Left renal pelvis (tissue), 4 donors: ENCODE measurements around the gene NEDD4L. TPM values are rescaled to one million over a fixed set of nuclear protein-coding genes. Genes with fewer than 3 reads are reported as not detected.

Experiments used
- DNase-seq, 4 donors: peaks; one replicate each; pipeline ENCODE4 v3.0.0-alpha.2; 2013; ENCODE audit warnings: low read depth in 4 of 4, low spot score in 3 of 4
- polyA plus RNA-seq, 4 donors: library from polyadenylated mRNA; unstranded; fragments of 120-200 nt; gene quantifications; one replicate each; pipeline ENCODE4 v1.2.1, GENCODE V29; 2013; ENCODE audit not compliant: insufficient read length in 4 of 4

The NEDD4L gene
- polyA plus RNA-seq, 4 donors, result 30.8 to 151 (median 130) TPM

DNA sequence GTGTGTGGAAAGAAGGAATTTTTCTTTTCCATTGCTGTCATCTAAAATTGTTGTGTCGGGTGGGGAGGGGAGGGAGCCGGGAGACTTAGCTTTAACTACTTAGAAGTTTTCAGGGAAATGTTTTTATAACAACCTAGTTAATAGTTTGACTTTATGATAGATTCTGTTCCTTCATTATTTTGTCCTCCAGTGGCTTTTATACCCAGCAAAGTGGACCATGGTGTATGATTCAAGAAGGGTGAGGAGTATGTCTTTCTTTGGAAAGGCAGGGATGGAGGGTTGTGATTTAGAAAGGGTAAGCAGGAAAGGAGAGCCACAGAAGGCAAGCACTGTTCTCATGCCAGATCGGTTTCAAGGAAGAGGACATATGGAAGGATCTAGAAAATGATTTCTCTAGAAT is 261.8 kb downstream of the NEDD4L start:
- no peak for DNase-seq

DNA sequence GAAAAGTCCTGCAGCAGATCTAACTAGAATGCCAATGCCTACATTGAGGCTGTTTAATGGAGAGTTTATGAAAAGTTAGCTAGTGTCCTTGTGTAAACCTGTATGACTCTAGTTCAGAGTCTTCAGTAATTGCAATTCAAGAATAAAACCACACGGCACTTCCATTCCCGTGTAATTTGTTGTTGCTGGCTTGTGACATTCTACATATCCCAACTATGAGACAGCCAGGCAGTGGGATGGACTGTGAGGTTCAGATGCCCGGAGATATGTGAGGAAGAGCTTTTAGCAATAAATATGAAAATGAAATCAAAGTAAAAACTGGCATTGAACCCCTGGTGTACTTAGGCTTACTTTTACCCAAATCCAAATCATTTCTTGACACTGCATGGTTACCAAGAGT is 263.4 kb downstream of the NEDD4L start:
- no peak for DNase-seq

DNA sequence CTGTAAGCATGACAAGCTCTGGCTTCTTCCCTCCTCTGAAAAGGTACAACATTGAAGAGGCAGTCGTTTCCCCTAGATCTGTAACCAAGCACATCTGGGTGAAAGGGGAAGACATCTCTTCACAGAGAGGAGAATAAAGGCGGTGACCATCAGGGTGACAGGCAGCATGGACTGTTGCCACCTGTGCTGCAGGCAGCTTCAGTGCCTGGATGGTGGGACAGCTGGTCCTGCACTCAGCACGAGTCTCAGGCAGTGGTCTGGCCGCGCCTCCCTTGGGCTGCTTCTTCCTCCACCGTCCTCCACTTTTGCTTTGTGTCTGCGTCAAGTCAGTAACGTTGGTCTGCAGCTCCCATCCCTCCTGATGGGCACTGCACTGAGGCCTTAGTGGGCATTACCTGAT is 264.4 kb downstream of the NEDD4L start:
- DNase-seq, result no peak

DNA sequence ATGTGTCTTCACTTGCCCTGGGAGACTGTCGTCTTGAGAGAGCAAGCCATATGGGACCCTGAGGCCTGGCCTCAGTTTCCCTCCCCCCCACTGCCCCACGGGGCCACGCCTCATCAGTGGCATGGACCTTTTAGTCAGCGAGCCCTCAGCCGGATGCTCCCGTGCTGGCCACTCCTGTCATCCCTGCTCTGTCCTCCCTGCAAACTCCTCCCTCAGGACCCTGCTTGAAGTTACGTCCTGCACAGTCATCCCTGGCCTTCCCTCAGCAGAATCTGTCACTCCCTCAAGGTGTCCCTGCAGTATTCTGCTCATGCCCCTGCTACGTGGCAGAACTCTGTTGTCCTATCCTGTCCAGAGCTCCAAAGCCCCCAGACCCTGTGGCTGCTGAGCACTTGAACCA is 265.1 kb downstream of the NEDD4L start:
- DNase-seq, result no peak

GRCh38 chr18:58309610-58310239 is 265.7 kb downstream of the NEDD4L start:
- DNase-seq, result no peak

- no peak for DNase-seq
These were observed 266.5 kb downstream of the NEDD4L start for GRCh38 chr18:58310517-58310916.

GRCh38 chr18:58311390-58311789 is 267.4 kb downstream of the NEDD4L start:
- DNase-seq, result no peak

GRCh38 chr18:58313491-58314032 is 269.5 kb downstream of the NEDD4L start:
- DNase-seq, result no peak

DNA sequence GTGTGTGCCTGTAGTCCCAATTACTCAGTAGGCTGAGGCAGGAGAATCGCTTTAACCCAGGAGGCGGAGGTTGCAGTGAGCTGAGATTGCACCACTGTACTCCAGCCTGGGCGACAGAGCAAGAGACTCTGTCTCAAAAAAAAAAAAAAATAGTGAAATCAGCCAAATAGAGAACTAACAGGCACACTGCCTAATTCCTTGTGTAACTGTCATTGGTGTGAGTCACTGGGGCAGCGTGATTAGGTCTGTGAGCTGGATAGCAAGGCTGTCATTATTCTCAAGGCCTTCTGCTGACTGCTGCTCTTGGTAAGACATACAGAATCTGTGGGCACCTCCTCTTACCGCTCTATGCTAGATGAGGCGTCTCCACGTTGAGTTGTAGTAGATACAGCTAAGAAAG is 270.3 kb downstream of the NEDD4L start:
- no peak for DNase-seq

- DNase-seq, result no peak
These were observed 271.0 kb downstream of the NEDD4L start for GRCh38 chr18:58315041-58315440.

GRCh38 chr18:58315739-58316215 is 271.8 kb downstream of the NEDD4L start:
- no peak for DNase-seq

DNA sequence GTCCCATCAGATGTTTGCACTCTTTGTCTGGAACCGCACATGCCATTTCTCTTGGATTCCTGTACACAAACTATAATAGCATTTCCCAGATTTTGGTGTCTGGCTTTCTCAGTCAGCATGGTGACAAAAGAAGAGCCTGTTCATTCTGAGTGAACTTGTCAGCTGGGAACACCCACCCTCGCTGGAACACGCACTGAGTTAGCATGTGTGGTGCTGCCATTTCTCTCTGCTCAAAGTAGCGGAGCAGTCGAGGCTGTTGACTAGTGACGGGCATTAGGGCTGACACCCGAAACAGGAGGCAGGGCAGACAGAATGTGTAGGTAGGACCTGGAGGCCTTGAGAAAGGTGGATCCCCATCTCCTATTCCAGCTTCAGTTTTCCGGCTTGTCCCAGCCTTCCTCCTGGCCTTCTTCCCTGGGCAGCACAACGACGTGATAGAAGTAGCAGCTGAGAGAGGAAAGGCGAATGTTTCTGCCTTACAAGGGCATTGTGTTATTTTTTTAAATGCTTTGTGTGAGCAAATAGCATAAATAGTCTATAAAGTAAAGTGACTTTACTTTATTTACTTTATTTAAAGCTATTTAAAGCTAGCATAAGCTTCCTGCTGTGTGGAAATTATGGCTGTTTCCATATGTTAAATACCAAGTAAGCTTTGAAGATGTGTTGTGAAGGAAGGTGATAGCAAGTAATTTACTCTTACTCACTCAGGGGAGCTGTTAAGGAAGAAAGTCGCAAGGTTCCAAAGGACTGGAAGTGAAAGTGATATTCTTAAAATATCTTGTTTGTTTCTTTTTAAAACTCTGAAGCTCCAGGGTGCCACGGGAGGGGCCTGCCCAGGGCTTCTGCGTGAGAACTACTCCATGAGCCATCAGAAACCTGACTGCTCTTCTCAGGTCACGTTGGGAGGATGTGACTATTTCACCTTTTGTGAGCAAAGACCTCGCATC is 272.6 kb downstream of the NEDD4L start:
- DNase-seq, result no peak

DNA sequence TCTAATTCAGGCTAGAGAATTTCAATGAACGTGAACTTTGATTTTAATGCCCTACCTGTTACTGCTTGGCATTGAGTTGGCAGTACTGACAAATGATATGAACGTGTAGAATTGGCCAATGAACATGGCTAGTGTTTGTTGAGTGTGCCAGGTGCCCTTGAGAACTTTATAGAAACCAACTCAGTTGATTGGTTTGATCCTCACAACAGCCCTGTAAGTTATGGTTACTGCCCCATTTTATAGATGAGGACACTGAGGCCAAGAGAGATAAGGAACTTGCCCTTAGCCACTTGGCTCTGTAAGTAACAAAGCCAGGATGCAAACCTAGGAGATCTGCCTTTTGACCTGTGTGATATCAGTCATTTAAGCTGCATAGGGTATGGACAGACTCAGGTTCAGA is 275.7 kb downstream of the NEDD4L start:
- DNase-seq, result no peak

GRCh38 chr18:58320907-58321561 is 277.0 kb downstream of the NEDD4L start:
- no peak for DNase-seq

DNA sequence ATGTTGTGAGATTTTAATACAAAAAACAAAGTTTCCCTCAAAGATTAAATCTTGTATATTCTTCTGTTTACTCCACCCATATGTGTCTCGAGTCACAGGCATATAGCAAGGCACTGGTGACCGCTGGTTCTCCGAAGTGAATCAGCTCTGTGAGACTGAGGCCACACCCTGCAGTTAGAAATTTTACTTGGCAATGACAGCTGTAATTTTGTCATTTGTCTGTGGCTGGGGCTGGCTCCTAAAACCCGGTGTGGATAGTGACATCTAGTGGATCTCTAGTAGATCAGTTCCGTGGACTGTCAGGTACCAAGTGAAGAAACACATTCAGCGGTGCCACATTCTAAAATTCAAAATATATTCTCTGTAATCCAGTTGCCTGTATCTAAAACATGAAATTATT is 278.0 kb downstream of the NEDD4L start:
- no peak for DNase-seq

GRCh38 chr18:58322464-58322863 is 278.4 kb downstream of the NEDD4L start:
- no peak for DNase-seq

- no peak for DNase-seq
These were observed 280.1 kb downstream of the NEDD4L start for GRCh38 chr18:58323866-58324762.

GRCh38 chr18:58324824-58325480 is 280.9 kb downstream of the NEDD4L start:
- no peak for DNase-seq

GRCh38 chr18:58325494-58325893 is 281.5 kb downstream of the NEDD4L start:
- DNase-seq, result no peak

- DNase-seq, result no peak
These were observed 290.0 kb downstream of the NEDD4L start for GRCh38 chr18:58334061-58334460.
